Endothelial cell of umbilical vein (primary cell): ENCODE measurements around the gene GALT. TPM values are rescaled to one million over a fixed set of nuclear protein-coding genes. Genes with fewer than 3 reads are reported as not detected.

Source experiments
- BruUV-seq: library from RNA; stranded (reverse); fragments of 400-500 nt; replicated peaks from 2 replicates; lab custom pipeline; 2021; lab: Mats Ljungman, UMichigan
- CTCF ChIA-PET: fragments of 300-600, 350-600 bp; sonication (Branson Sonifier 250); formaldehyde crosslinking; loops from one replicate; lab custom pipeline; 2021; ENCODE audit warnings: antibody characterized with exemption, inconsistent platforms; lab: Charles Lee
- POLR2A ChIA-PET: fragments of 300-600, 350-600 bp; sonication (Branson Sonifier 250); formaldehyde crosslinking; loops from one replicate; lab custom pipeline; 2021; ENCODE audit warnings: antibody characterized with exemption, inconsistent platforms; lab: Charles Lee
- DNase-seq: peaks from one replicate; pipeline ENCODE4 v3.0.0-alpha.2; 2011; ENCODE audit warnings: low read depth, low spot score
- FAIRE-seq: peaks from 2 replicates; lab custom pipeline; 2011; peaks lifted over from hg19 to GRCh38; lab: Jason Lieb, UNC
- H2AFZ ChIP-seq: 2 replicates; pipeline ENCODE4 v1.6.0; 2012; ENCODE audit warnings: low read depth, low read length, control low read depth, inconsistent platforms
- H3K27ac ChIP-seq: 2 replicates; pipeline ENCODE4 v1.5.1; 2011; ENCODE audit warnings: low read depth, mild to moderate bottlenecking, control low read depth, low read length, moderate library complexity; ENCODE audit not compliant: insufficient read depth
- H3K27me3 ChIP-seq, 2 experiments: 2 replicates each; pipeline versions ENCODE4 v1.6.0 to v1.6.1; 2011; ENCODE audit warnings: low read length in 2 of 2, mixed read lengths in 1 of 2; ENCODE audit not compliant: control insufficient read depth in 2 of 2, insufficient read depth in 2 of 2
- H3K36me3 ChIP-seq, 2 experiments: 2 replicates in 1 of 2; 3 replicates in 1 of 2; pipeline ENCODE4 v1.5.1; 2011; ENCODE audit warnings: low read length in 2 of 2, mild to moderate bottlenecking in 1 of 2, moderate library complexity in 1 of 2; ENCODE audit not compliant: control insufficient read depth in 2 of 2, insufficient read depth in 2 of 2; ENCODE audit errors: extremely low read depth in 1 of 2
- H3K4me1 ChIP-seq: 3 replicates; pipeline ENCODE4 v1.5.1; 2011; ENCODE audit warnings: mild to moderate bottlenecking, low read length; ENCODE audit not compliant: control insufficient read depth, insufficient read depth; ENCODE audit errors: extremely low read depth
- H3K4me2 ChIP-seq: 2 replicates; pipeline ENCODE4 v1.6.1; 2011; ENCODE audit warnings: low read length, control low read depth, mixed read lengths; ENCODE audit not compliant: insufficient read depth
- H3K4me3 ChIP-seq, 3 experiments: fragments of 200-600 bp in 1 of 3; sonication (generic), shearing (Covaris generic) in 1 of 3; replicated peaks in 1 of 3; 2 replicates each; pipeline ENCODE4 v1.5.1; 2011 to 2016; ENCODE audit warnings: control low read depth in 3 of 3, low read length in 3 of 3, mild to moderate bottlenecking in 2 of 3, inconsistent platforms in 1 of 3, low read depth in 1 of 3, moderate library complexity in 1 of 3; ENCODE audit not compliant: insufficient read depth in 1 of 3
- H3K79me2 ChIP-seq: 2 replicates; pipeline ENCODE4 v1.6.0; 2012; ENCODE audit warnings: low read length, inconsistent platforms; ENCODE audit not compliant: control insufficient read depth, insufficient read depth
- H3K9ac ChIP-seq: replicated peaks from 2 replicates; pipeline ENCODE3; 2011; ENCODE audit warnings: low read length, control low read depth; ENCODE audit not compliant: insufficient read depth; ENCODE audit errors: extremely low read depth
- H3K9me1 ChIP-seq: replicated peaks from 3 replicates; pipeline ENCODE4 v1.6.0; 2011; ENCODE audit warnings: mild to moderate bottlenecking, low read length; ENCODE audit not compliant: control insufficient read depth, insufficient read depth; ENCODE audit errors: extremely low read depth
- H3K9me3 ChIP-seq: replicated peaks from 2 replicates; pipeline ENCODE4 v1.5.1; 2012; ENCODE audit warnings: low read length, inconsistent platforms; ENCODE audit not compliant: control insufficient read depth, insufficient read depth
- H4K20me1 ChIP-seq: replicated peaks from 2 replicates; pipeline ENCODE3; 2011; ENCODE audit warnings: mild to moderate bottlenecking, low read length; ENCODE audit not compliant: control insufficient read depth, insufficient read depth; ENCODE audit errors: extremely low read depth
- EZH2 ChIP-seq: IDR thresholded peaks from 2 replicates; pipeline ENCODE4 v1.6.1; 2012; ENCODE audit warnings: borderline replicate concordance, low read depth, mild to moderate bottlenecking, moderate library complexity, low read length, inconsistent platforms; ENCODE audit not compliant: severe bottlenecking
- FOS ChIP-seq: IDR thresholded peaks from 2 replicates; pipeline ENCODE4 v1.6.1; 2011; ENCODE audit warnings: mild to moderate bottlenecking, low read length, moderate library complexity, borderline replicate concordance; ENCODE audit not compliant: insufficient read depth
- MYC ChIP-seq: IDR thresholded peaks from one replicate; pipeline ENCODE4 v1.6.1; 2011; ENCODE audit warnings: mild to moderate bottlenecking, low read depth, low read length
- POLR2A ChIP-seq: IDR thresholded peaks from 2 replicates; pipeline ENCODE4 v1.6.1; 2012; ENCODE audit warnings: low read depth, mild to moderate bottlenecking, control low read depth, low read length
- POLR2AphosphoS5 ChIP-seq: IDR thresholded peaks from 2 replicates; pipeline ENCODE4 v1.6.1; 2012; ENCODE audit warnings: low read depth, mild to moderate bottlenecking, control low read depth, low read length, moderate library complexity; ENCODE audit not compliant: insufficient read depth
- dilution Hi-C: fragments of 300-500 bp; cut with MboI; formaldehyde crosslinking; loops from one replicate; pipeline ENCODE4 v1.15.0; 2019; ENCODE audit warnings: low sequenced_read_pairs; ENCODE audit not compliant: extremely low pct_ligation_motif_present
- intact Hi-C: fragments of 100-400 bp; cut with micrococcal nuclease; formaldehyde crosslinking; loops from one replicate; pipeline ENCODE4 v1.10.0; 2022
- polyA plus RNA-seq, 4 experiments: library from polyadenylated mRNA; depleted of rRNA in 3 of 4; stranded (reverse) in 3 of 4; unstranded in 1 of 4; fragments of >200 nt; gene quantifications; 2 replicates each; pipeline versions ENCODE4 v1.2.1 to v1.2.3, GENCODE V29; 2011 to 2012; ENCODE audit warnings: missing spikeins in 1 of 4
- total RNA-seq: library from RNA; stranded (reverse); gene quantifications from 2 replicates; pipeline ENCODE4 v1.2.3, GENCODE V29; 2021
- TF ChIP-seq, protein P1 (sequence below), 2 donors: IDR thresholded peaks; 1 replicate in 1 of 2; 2 replicates in 1 of 2; pipeline ENCODE4 v1.5.1; 2011; ENCODE audit warnings: low read length in 2 of 2, mild to moderate bottlenecking in 2 of 2, moderate library complexity in 2 of 2, control low read depth in 1 of 2, inconsistent platforms in 1 of 2, low read depth in 1 of 2; ENCODE audit not compliant: insufficient read depth in 1 of 2; ENCODE audit errors: extremely low read depth in 1 of 2

The GALT gene
- total and polyA plus RNA-seq, 2 donors (not counting 3 experiments of a cell fraction or from before 2014, with no cell fraction given) = 36.6 to 58.5 TPM

DNA sequence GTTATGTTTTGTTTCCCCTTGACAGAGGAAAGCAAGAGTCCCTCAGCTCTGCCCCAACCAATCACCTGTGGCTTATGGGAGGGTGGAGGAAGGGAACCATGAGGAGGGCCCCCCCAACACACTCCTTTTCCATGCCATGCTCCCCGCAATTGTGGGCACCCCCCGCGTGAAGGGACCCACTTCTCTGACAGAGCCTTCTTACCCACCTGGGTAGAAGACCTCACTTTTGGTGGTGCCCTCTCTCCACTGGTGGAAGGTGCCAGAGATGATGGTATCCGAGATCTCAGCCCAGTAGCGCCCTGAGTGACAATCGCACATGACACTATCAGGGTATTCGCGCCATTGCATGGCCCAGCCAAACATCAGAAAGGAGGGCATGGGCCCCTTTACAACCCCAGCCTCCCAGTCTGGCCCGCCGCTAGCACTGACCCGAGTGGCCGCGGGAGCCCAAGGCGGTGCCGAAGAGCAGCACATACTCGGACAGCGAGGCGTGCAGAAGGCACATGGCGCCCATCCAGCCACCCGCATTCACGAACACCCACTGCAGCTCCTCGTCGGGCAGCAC, 9.6 kb upstream of the GALT start:
- H3K4me3 ChIP-seq = peak overlapping the region; percentile 3 to 63 (median 47)
- peaks cover 19% of the 10 kb centered on the region for H3K79me2 ChIP-seq
- ChIA-PET CTCF (interaction anchor here (0.8 to 3.3 kb wide), 12 partner anchors 10 to 305 kb away, joined by 3 to 41 read pairs (median 7); partner anchors contain the start of genes DCTN3, GALT and RPP25L), POLR2A (interaction anchor here (1.3 kb wide), 1 partner anchor 10 kb away, joined by 7 read pairs; the partner anchor contains the start of gene GALT)
- no peak for TF ChIP-seq POLR2A
- TF ChIP-seq FOS = no peak
- TF ChIP-seq MYC = peak; percentile 19
- TF ChIP-seq, protein P1, sequence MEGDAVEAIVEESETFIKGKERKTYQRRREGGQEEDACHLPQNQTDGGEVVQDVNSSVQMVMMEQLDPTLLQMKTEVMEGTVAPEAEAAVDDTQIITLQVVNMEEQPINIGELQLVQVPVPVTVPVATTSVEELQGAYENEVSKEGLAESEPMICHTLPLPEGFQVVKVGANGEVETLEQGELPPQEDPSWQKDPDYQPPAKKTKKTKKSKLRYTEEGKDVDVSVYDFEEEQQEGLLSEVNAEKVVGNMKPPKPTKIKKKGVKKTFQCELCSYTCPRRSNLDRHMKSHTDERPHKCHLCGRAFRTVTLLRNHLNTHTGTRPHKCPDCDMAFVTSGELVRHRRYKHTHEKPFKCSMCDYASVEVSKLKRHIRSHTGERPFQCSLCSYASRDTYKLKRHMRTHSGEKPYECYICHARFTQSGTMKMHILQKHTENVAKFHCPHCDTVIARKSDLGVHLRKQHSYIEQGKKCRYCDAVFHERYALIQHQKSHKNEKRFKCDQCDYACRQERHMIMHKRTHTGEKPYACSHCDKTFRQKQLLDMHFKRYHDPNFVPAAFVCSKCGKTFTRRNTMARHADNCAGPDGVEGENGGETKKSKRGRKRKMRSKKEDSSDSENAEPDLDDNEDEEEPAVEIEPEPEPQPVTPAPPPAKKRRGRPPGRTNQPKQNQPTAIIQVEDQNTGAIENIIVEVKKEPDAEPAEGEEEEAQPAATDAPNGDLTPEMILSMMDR (IDR thresholded peaks at IDR 0.05; ENCODE audit: extremely low read depth in 1 of 2, insufficient read depth in 1 of 2, low read depth in 1 of 2, low read length in 2 of 2) = no peak
- no peak for TF ChIP-seq EZH2
- TF ChIP-seq POLR2AphosphoS5 = no peak
- H3K9me3 ChIP-seq = no peaks in the 10 kb centered on the region
- no peaks in the 10 kb centered on the region for H3K9me1 ChIP-seq
- no peak overlapping the region for H3K27ac ChIP-seq
- intact Hi-C loops = loop anchor here (1.0 to 2.0 kb wide), 2 partner anchors 9 to 28 kb away; partner anchors contain the start of gene GALT
- H4K20me1 ChIP-seq = no peaks in the 10 kb centered on the region
- FAIRE-seq (peak; percentile 46), DNase-seq (no peak)
- H3K4me1 ChIP-seq = peaks cover 16% of the 10 kb centered on the region
- dilution Hi-C loops = no loop called here
- peak overlapping the region; percentile 57 for H3K4me2 ChIP-seq
- peak overlapping the region; percentile 48 for H3K9ac ChIP-seq
- BruUV-seq = no TSS peak
- H3K36me3 ChIP-seq = peaks cover 0 to 2% of the 10 kb centered on the region in 2 experiments
- H2AFZ ChIP-seq = peak overlapping the region; percentile 56
- H3K27me3 ChIP-seq = no peaks in the 10 kb centered on the region
